SH-SY5Y (cell line): ENCODE measurements around the gene REN.

Experiments
- GATA2 ChIP-seq: IDR thresholded peaks from 2 replicates; pipeline ENCODE4 v1.6.1; 2011; ENCODE audit warnings: mild to moderate bottlenecking, low read depth, low read length
- GATA3 ChIP-seq: IDR thresholded peaks from 2 replicates; pipeline ENCODE4 v1.6.1; 2011; ENCODE audit warnings: low read depth, mild to moderate bottlenecking, low read length, moderate library complexity

DNA sequence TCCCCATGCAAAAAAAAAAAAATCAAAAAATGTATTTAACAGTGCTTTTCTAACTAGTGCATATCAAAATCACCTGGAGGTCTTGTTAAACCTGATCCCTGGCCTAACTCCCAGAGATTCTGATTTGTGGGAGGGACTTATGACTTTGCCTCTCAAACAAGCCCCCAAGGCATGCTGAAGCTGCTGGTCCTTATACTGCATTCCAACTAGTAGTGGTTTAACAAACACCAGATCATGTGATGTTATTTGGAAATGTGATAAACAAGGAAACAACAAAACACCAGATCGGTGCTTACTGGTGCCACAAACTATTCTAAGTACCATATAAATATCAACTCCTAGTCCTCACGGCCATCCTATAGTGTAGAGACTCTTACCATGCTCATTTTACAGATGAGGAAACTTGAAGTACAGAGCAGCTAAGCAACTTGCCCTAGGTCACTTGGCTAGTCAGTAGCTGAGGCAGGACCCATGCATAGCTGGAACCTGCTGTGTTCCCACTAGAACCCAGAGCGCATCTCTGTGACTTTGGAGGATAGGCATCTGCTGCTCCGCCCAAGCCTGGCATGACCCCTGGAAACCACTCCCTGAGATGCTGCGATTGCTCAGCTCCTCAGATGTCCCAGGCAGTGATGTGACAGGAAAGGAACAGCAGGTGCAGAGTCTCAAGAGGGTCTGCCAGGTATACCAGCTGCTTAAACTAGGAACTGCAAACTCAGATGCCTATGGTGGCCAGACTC is 55.1 kb downstream of the REN start:
- no peak for TF ChIP-seq GATA2
- TF ChIP-seq GATA3, result no peak
